Measurements from ENCODE around the gene ACTC1.

ACTC1 gene

GRCh38 chr15:34799149-34800101 lies 4.1 kb upstream of the ACTC1 start:
- no peak for DNase-seq

GRCh38 chr15:34796847-34797435 lies 1.6 kb upstream of the ACTC1 start:
- DNase-seq = no peak

GRCh38 chr15:34794590-34795206 lies 651 bp downstream of the ACTC1 start:
- no peak for DNase-seq

GRCh38 chr15:34793901-34794300 lies 1.4 kb downstream of the ACTC1 start:
- no peak for DNase-seq

- DNase-seq = no peak
Observed at GRCh38 chr15:34793071-34793470, 2.3 kb downstream of the ACTC1 start.

- DNase-seq = no peak
Observed at GRCh38 chr15:34791701-34792100, 3.6 kb downstream of the ACTC1 start.

- no peak for DNase-seq
Observed at GRCh38 chr15:34790121-34790520, 5.2 kb downstream of the ACTC1 start.

- no peak for DNase-seq
Observed at GRCh38 chr15:34789326-34789725, 6.0 kb downstream of the ACTC1 start.

GRCh38 chr15:34786206-34786605 lies 9.1 kb downstream of the ACTC1 start:
- no peak for DNase-seq

GRCh38 chr15:34783991-34784390 lies 11.4 kb downstream of the ACTC1 start:
- DNase-seq = no peak

GRCh38 chr15:34783431-34783830 lies 11.9 kb downstream of the ACTC1 start:
- DNase-seq = no peak

- DNase-seq = no peak
Observed at GRCh38 chr15:34782901-34783300, 12.4 kb downstream of the ACTC1 start.

- DNase-seq = no peak
Observed at GRCh38 chr15:34780725-34781124, 14.6 kb downstream of the ACTC1 start.

- no peak for DNase-seq
Observed at GRCh38 chr15:34776606-34777105, 18.7 kb downstream of the ACTC1 start.

GRCh38 chr15:34773917-34774316 lies 21.4 kb downstream of the ACTC1 start:
- no peak for DNase-seq

- no peak for DNase-seq
Observed at GRCh38 chr15:34773013-34773412, 22.3 kb downstream of the ACTC1 start.

GRCh38 chr15:34772312-34772711 lies 23.0 kb downstream of the ACTC1 start:
- no peak for DNase-seq

- no peak for DNase-seq
Observed at GRCh38 chr15:34769711-34770110, 25.6 kb downstream of the ACTC1 start.

GRCh38 chr15:34768530-34768929 lies 26.8 kb downstream of the ACTC1 start:
- no peak for DNase-seq

GRCh38 chr15:34765741-34766140 lies 29.6 kb downstream of the ACTC1 start:
- DNase-seq = no peak

- no peak for DNase-seq
Observed at GRCh38 chr15:34760909-34761308, 34.4 kb downstream of the ACTC1 start.

GRCh38 chr15:34759992-34760391 lies 35.4 kb downstream of the ACTC1 start:
- DNase-seq = no peak

GRCh38 chr15:34759347-34759746 lies 36.0 kb downstream of the ACTC1 start:
- DNase-seq = no peak

- DNase-seq = no peak
Observed at GRCh38 chr15:34757262-34757661, 38.1 kb downstream of the ACTC1 start.
